ENCODE data around the gene APCDD1L.

GRCh38 chr20:58558486-58559367 is 43.5 kb upstream of the APCDD1L start:
- TF ChIP-seq, protein P1, sequence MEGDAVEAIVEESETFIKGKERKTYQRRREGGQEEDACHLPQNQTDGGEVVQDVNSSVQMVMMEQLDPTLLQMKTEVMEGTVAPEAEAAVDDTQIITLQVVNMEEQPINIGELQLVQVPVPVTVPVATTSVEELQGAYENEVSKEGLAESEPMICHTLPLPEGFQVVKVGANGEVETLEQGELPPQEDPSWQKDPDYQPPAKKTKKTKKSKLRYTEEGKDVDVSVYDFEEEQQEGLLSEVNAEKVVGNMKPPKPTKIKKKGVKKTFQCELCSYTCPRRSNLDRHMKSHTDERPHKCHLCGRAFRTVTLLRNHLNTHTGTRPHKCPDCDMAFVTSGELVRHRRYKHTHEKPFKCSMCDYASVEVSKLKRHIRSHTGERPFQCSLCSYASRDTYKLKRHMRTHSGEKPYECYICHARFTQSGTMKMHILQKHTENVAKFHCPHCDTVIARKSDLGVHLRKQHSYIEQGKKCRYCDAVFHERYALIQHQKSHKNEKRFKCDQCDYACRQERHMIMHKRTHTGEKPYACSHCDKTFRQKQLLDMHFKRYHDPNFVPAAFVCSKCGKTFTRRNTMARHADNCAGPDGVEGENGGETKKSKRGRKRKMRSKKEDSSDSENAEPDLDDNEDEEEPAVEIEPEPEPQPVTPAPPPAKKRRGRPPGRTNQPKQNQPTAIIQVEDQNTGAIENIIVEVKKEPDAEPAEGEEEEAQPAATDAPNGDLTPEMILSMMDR (IDR thresholded peaks at IDR 0.05; ENCODE audit: poor library complexity, severe bottlenecking) = no peak
- TF ChIP-seq REST (IDR thresholded peaks at IDR 0.05; ENCODE audit: borderline replicate concordance) (no peak), EZH2 (IDR thresholded peaks at IDR 0.05; ENCODE audit: borderline replicate concordance, insufficient read depth, low read length, poor library complexity, severe bottlenecking) (no peak), POLR2AphosphoS5 (IDR thresholded peaks at IDR 0.05) (no peak)

Data from neural cell (in vitro differentiated cells).